ENCODE data around the gene CTNNA3.

Gene CTNNA3

GRCh38 chr10:67072654-67073053, 623.3 kb downstream of the CTNNA3 start:
- Histone ChIP-seq H3K9ac (ENCODE audit: low read depth, low read length) (no peak overlapping the region), H3K9me3 (ENCODE audit: control insufficient read depth, insufficient read depth, low read length) (no peaks in the 10 kb centered on the region), H3K36me3 (ENCODE audit: insufficient read depth, low read length) (no peaks in the 10 kb centered on the region), H3K4me1 (ENCODE audit: insufficient read depth, low read length) (no peaks in the 10 kb centered on the region)

- Histone ChIP-seq H3K9me3 (ENCODE audit: control insufficient read depth, insufficient read depth, low read length) (no peaks in the 10 kb centered on the region), H3K4me1 (ENCODE audit: insufficient read depth, low read length) (no peaks in the 10 kb centered on the region; the same call in 1 of the 2 replicates), H3K9ac (ENCODE audit: low read depth, low read length) (no peak overlapping the region), H3K36me3 (ENCODE audit: insufficient read depth, low read length) (no peaks in the 10 kb centered on the region)
Observed at GRCh38 chr10:67050415-67050814, 645.6 kb downstream of the CTNNA3 start.

GRCh38 chr10:67049988-67050387, 646.0 kb downstream of the CTNNA3 start:
- H3K4me1 ChIP-seq (ENCODE audit: insufficient read depth, low read length): no peaks in the 10 kb centered on the region; the same call in 1 of the 2 replicates
- no peak overlapping the region for H3K9ac ChIP-seq (ENCODE audit: low read depth, low read length)
- no peaks in the 10 kb centered on the region for H3K36me3 ChIP-seq (ENCODE audit: insufficient read depth, low read length)
- H3K9me3 ChIP-seq (ENCODE audit: control insufficient read depth, insufficient read depth, low read length): no peaks in the 10 kb centered on the region

GRCh38 chr10:67046507-67046906, 649.5 kb downstream of the CTNNA3 start:
- H3K36me3 ChIP-seq (ENCODE audit: insufficient read depth, low read length): no peaks in the 10 kb centered on the region
- no peaks in the 10 kb centered on the region; the same call in 1 of the 2 replicates for H3K4me1 ChIP-seq (ENCODE audit: insufficient read depth, low read length)
- no peak overlapping the region for H3K9ac ChIP-seq (ENCODE audit: low read depth, low read length)
- H3K9me3 ChIP-seq (ENCODE audit: control insufficient read depth, insufficient read depth, low read length): no peaks in the 10 kb centered on the region

GRCh38 chr10:67045404-67045803, 650.6 kb downstream of the CTNNA3 start:
- H3K4me1 ChIP-seq (ENCODE audit: insufficient read depth, low read length): no peaks in the 10 kb centered on the region; the same call in 1 of the 2 replicates
- no peak overlapping the region for H3K9ac ChIP-seq (ENCODE audit: low read depth, low read length)
- H3K9me3 ChIP-seq (ENCODE audit: control insufficient read depth, insufficient read depth, low read length): no peaks in the 10 kb centered on the region
- no peaks in the 10 kb centered on the region for H3K36me3 ChIP-seq (ENCODE audit: insufficient read depth, low read length)

- Histone ChIP-seq H3K4me1 (ENCODE audit: insufficient read depth, low read length) (no peaks in the 10 kb centered on the region; the same call in 1 of the 2 replicates), H3K9me3 (ENCODE audit: control insufficient read depth, insufficient read depth, low read length) (no peaks in the 10 kb centered on the region), H3K9ac (ENCODE audit: low read depth, low read length) (no peak overlapping the region), H3K36me3 (ENCODE audit: insufficient read depth, low read length) (no peaks in the 10 kb centered on the region)
Observed at GRCh38 chr10:67043041-67043440, 653.0 kb downstream of the CTNNA3 start.

- Histone ChIP-seq H3K36me3 (ENCODE audit: insufficient read depth, low read length) (no peaks in the 10 kb centered on the region), H3K9me3 (ENCODE audit: control insufficient read depth, insufficient read depth, low read length) (no peaks in the 10 kb centered on the region), H3K9ac (ENCODE audit: low read depth, low read length) (no peak overlapping the region), H3K4me1 (ENCODE audit: insufficient read depth, low read length) (no peaks in the 10 kb centered on the region)
Observed at GRCh38 chr10:67036808-67037207, 659.2 kb downstream of the CTNNA3 start.

- Histone ChIP-seq H3K36me3 (ENCODE audit: insufficient read depth, low read length) (no peaks in the 10 kb centered on the region), H3K9me3 (ENCODE audit: control insufficient read depth, insufficient read depth, low read length) (no peaks in the 10 kb centered on the region), H3K9ac (ENCODE audit: low read depth, low read length) (no peak overlapping the region), H3K4me1 (ENCODE audit: insufficient read depth, low read length) (no peaks in the 10 kb centered on the region)
Observed at GRCh38 chr10:67033878-67034277, 662.1 kb downstream of the CTNNA3 start.

GRCh38 chr10:67022099-67022498, 673.9 kb downstream of the CTNNA3 start:
- Histone ChIP-seq H3K9ac (ENCODE audit: low read depth, low read length) (no peak overlapping the region), H3K36me3 (ENCODE audit: insufficient read depth, low read length) (no peaks in the 10 kb centered on the region), H3K9me3 (ENCODE audit: control insufficient read depth, insufficient read depth, low read length) (no peaks in the 10 kb centered on the region), H3K4me1 (ENCODE audit: insufficient read depth, low read length) (no peaks in the 10 kb centered on the region)

GRCh38 chr10:67017218-67017617, 678.8 kb downstream of the CTNNA3 start:
- Histone ChIP-seq H3K9ac (ENCODE audit: low read depth, low read length) (no peak overlapping the region), H3K36me3 (ENCODE audit: insufficient read depth, low read length) (no peaks in the 10 kb centered on the region), H3K4me1 (ENCODE audit: insufficient read depth, low read length) (no peaks in the 10 kb centered on the region), H3K9me3 (ENCODE audit: control insufficient read depth, insufficient read depth, low read length) (no peaks in the 10 kb centered on the region)

- Histone ChIP-seq H3K36me3 (ENCODE audit: insufficient read depth, low read length) (no peaks in the 10 kb centered on the region), H3K4me1 (ENCODE audit: insufficient read depth, low read length) (no peaks in the 10 kb centered on the region), H3K9me3 (ENCODE audit: control insufficient read depth, insufficient read depth, low read length) (no peaks in the 10 kb centered on the region), H3K9ac (ENCODE audit: low read depth, low read length) (no peak overlapping the region)
Observed at GRCh38 chr10:67015225-67015624, 680.8 kb downstream of the CTNNA3 start.

GRCh38 chr10:67011981-67012380, 684.0 kb downstream of the CTNNA3 start:
- H3K36me3 ChIP-seq (ENCODE audit: insufficient read depth, low read length): no peaks in the 10 kb centered on the region
- no peaks in the 10 kb centered on the region for H3K9me3 ChIP-seq (ENCODE audit: control insufficient read depth, insufficient read depth, low read length)
- no peak overlapping the region for H3K9ac ChIP-seq (ENCODE audit: low read depth, low read length)
- H3K4me1 ChIP-seq (ENCODE audit: insufficient read depth, low read length): no peaks in the 10 kb centered on the region

- no peaks in the 10 kb centered on the region for H3K9me3 ChIP-seq (ENCODE audit: control insufficient read depth, insufficient read depth, low read length)
- no peaks in the 10 kb centered on the region for H3K36me3 ChIP-seq (ENCODE audit: insufficient read depth, low read length)
- H3K9ac ChIP-seq (ENCODE audit: low read depth, low read length): no peak overlapping the region
- no peaks in the 10 kb centered on the region for H3K4me1 ChIP-seq (ENCODE audit: insufficient read depth, low read length)
Observed at GRCh38 chr10:67011480-67011879, 684.5 kb downstream of the CTNNA3 start.

GRCh38 chr10:67005981-67006380, 690.0 kb downstream of the CTNNA3 start:
- no peak overlapping the region for H3K9ac ChIP-seq (ENCODE audit: low read depth, low read length)
- no peaks in the 10 kb centered on the region for H3K9me3 ChIP-seq (ENCODE audit: control insufficient read depth, insufficient read depth, low read length)
- no peaks in the 10 kb centered on the region for H3K4me1 ChIP-seq (ENCODE audit: insufficient read depth, low read length)
- no peaks in the 10 kb centered on the region for H3K36me3 ChIP-seq (ENCODE audit: insufficient read depth, low read length)

GRCh38 chr10:67004690-67005089, 691.3 kb downstream of the CTNNA3 start:
- Histone ChIP-seq H3K9me3 (ENCODE audit: control insufficient read depth, insufficient read depth, low read length) (no peaks in the 10 kb centered on the region), H3K9ac (ENCODE audit: low read depth, low read length) (no peak overlapping the region), H3K4me1 (ENCODE audit: insufficient read depth, low read length) (no peaks in the 10 kb centered on the region), H3K36me3 (ENCODE audit: insufficient read depth, low read length) (no peaks in the 10 kb centered on the region)

Data from ES-I3 (cell line).